ENCODE results near the gene WWP2. TPM values are rescaled to one million over a fixed set of nuclear protein-coding genes. Genes with fewer than 3 reads are reported as not detected.
A peak's percentile ranks its signal among the peaks of the same experiment; 100 is the strongest.

WWP2 gene
- total RNA-seq, 4 donors from 2014 or later: 26.9 to 50.9 (median 43.9) TPM

- intact Hi-C loops (cut with DNase I; ENCODE audit: low total_unique reads): no loop called here
- no peak for TF ChIP-seq CTCF (IDR thresholded peaks at IDR 0.05)
- TF ChIP-seq POLR2A (IDR thresholded peaks at IDR 0.05): no peak
- DNase-seq (ENCODE audit: low spot score in 2 of 2): no peak
- 99% methylated on average over 3 of the region's 3 CpGs for WGBS, 2 donors
- no peak overlapping the region for H3K4me3 ChIP-seq (ENCODE audit: low read depth, poor library complexity, severe bottlenecking)
These were observed 123.6 kb downstream of the WWP2 start for GRCh38 chr16:69885722-69886121.

- H3K4me3 ChIP-seq (ENCODE audit: low read depth, poor library complexity, severe bottlenecking): no peak overlapping the region
- no peak for TF ChIP-seq CTCF (IDR thresholded peaks at IDR 0.05)
- DNase-seq (ENCODE audit: low spot score in 2 of 2): no peak
- intact Hi-C loops (cut with DNase I; ENCODE audit: low total_unique reads): no loop called here
- WGBS, 2 donors: 97% methylated on average over 5 of the region's 5 CpGs
These were observed 124.6 kb downstream of the WWP2 start for GRCh38 chr16:69886726-69887125.

GRCh38 chr16:69888005-69888590 lies 126.0 kb downstream of the WWP2 start:
- no peak for DNase-seq (ENCODE audit: low spot score in 2 of 2)
- WGBS, 2 donors: 77 to 84% methylated on average over 15 of the region's 15 CpGs
- TF ChIP-seq CTCF (IDR thresholded peaks at IDR 0.05): no peak
- TF ChIP-seq POLR2A (IDR thresholded peaks at IDR 0.05): no peak
- intact Hi-C loops (cut with DNase I; ENCODE audit: low total_unique reads): no loop called here
- H3K4me3 ChIP-seq (ENCODE audit: low read depth, poor library complexity, severe bottlenecking): no peak overlapping the region

GRCh38 chr16:69889295-69889964 lies 127.3 kb downstream of the WWP2 start:
- H3K4me3 ChIP-seq (ENCODE audit: low read depth, poor library complexity, severe bottlenecking): no peak overlapping the region
- intact Hi-C loops (cut with DNase I; ENCODE audit: low total_unique reads): no loop called here
- no peak for DNase-seq (ENCODE audit: low spot score in 2 of 2)
- TF ChIP-seq POLR2A (IDR thresholded peaks at IDR 0.05) (no peak), CTCF (IDR thresholded peaks at IDR 0.05) (no peak)
- WGBS, 2 donors: 94% methylated on average over 7 of the region's 7 CpGs

- TF ChIP-seq POLR2A (IDR thresholded peaks at IDR 0.05) (no peak), CTCF (IDR thresholded peaks at IDR 0.05) (no peak)
- DNase-seq (ENCODE audit: low spot score in 2 of 2): peak; percentile 76 to 89
- H3K4me3 ChIP-seq (ENCODE audit: low read depth, poor library complexity, severe bottlenecking): no peak overlapping the region
- intact Hi-C loops (cut with DNase I; ENCODE audit: low total_unique reads): no loop called here
- 59 to 65% methylated on average over 17 of the region's 17 CpGs for WGBS, 2 donors
These were observed 128.2 kb downstream of the WWP2 start for GRCh38 chr16:69890114-69890891.
